Measurements from ENCODE around the gene HCAR2.

The HCAR2 gene

DNA sequence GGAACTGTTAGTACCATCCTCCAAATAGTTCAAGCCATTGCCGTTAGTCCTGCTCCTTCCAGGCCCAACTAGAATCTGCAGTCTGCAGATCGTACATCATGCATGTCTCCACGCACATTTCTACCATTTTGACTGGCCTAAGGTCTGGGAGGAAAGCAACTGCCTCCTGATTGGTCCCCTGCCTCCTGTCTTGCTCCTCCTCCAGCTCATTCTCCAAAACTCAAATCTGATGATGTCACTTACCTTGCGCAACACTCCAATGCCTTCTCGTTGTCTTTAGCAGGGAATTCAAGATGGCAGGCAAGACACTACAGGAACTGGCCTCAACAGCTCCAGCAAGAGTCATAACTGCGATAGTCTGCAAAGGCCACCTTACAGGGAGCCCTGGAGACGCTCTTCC is 37.2 kb upstream of the HCAR2 start:
- no peak overlapping the region for H3K4me3 ChIP-seq (replicated peaks; ENCODE audit: low read depth, low read length)
- DNase-seq (ENCODE audit: extremely low read depth, low read depth): no peak
- TF ChIP-seq, protein P1, sequence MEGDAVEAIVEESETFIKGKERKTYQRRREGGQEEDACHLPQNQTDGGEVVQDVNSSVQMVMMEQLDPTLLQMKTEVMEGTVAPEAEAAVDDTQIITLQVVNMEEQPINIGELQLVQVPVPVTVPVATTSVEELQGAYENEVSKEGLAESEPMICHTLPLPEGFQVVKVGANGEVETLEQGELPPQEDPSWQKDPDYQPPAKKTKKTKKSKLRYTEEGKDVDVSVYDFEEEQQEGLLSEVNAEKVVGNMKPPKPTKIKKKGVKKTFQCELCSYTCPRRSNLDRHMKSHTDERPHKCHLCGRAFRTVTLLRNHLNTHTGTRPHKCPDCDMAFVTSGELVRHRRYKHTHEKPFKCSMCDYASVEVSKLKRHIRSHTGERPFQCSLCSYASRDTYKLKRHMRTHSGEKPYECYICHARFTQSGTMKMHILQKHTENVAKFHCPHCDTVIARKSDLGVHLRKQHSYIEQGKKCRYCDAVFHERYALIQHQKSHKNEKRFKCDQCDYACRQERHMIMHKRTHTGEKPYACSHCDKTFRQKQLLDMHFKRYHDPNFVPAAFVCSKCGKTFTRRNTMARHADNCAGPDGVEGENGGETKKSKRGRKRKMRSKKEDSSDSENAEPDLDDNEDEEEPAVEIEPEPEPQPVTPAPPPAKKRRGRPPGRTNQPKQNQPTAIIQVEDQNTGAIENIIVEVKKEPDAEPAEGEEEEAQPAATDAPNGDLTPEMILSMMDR (IDR thresholded peaks at IDR 0.05; ENCODE audit: low read depth, low read length, missing control alignments): no peak

DNA sequence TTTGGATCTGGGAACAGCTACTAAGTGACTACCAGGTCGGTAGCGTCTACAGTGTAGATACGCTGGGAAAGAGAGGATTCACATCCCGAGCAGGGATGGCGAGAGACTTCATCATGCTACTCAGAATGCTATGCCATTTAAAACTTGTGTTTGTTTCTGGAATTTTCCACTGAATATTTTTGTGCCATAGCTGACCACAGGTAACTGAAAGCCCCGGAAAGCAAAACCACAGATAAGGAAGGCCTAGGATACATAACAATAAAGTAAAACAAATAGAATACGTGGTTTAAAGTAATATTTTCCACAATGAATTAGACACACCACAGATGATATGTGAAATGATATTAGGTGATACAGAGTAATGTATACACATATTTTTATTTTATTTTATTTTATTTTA is 35.4 kb upstream of the HCAR2 start:
- H3K4me3 ChIP-seq (replicated peaks; ENCODE audit: low read depth, low read length): no peak overlapping the region
- TF ChIP-seq, protein P1 (IDR thresholded peaks at IDR 0.05; ENCODE audit: low read depth, low read length, missing control alignments): no peak
- no peak for DNase-seq (ENCODE audit: extremely low read depth, low read depth)

DNA sequence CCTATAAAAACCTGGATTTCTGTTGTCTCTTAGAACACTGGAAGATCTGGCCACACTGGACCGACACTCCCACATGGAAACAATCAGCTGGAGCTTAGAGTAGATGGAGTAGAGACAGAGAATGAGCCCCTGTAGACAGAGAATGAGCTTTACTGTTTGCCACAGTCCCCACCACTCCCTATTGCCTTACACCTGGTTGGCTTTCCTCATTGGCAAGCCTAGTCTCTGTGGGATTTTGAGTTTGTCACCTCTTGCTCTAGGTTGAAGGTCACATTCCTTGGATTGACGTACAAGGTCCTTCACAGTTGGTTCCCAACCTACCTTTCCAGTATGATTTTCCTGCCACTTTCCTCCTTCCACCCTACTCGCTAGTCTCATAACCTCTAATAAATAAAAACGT is 29.5 kb upstream of the HCAR2 start:
- H3K4me3 ChIP-seq (replicated peaks; ENCODE audit: low read depth, low read length): no peak overlapping the region
- TF ChIP-seq, protein P1 (IDR thresholded peaks at IDR 0.05; ENCODE audit: low read depth, low read length, missing control alignments): no peak
- DNase-seq (ENCODE audit: extremely low read depth, low read depth): no peak

DNA sequence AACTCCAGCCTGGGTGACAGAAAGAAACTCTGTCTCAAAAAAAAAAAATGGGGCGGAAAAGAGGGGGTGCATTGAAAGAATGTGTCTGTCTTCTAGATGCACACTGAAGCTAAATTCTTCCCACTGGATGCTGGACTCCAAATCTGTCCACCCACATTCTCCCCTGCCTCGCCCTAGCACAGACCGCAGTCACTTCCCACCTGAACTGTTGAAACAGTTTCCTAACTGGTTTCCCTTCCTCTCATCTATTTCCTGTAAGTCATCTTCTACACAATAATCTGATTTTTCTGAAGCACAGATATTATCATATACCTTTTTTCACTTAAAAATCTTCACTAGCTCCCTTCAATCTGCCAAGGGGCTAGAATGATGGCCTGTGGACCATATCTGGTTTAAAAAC is 29.0 kb upstream of the HCAR2 start:
- DNase-seq (ENCODE audit: extremely low read depth, low read depth): no peak
- H3K4me3 ChIP-seq (replicated peaks; ENCODE audit: low read depth, low read length): no peak overlapping the region
- TF ChIP-seq, protein P1 (IDR thresholded peaks at IDR 0.05; ENCODE audit: low read depth, low read length, missing control alignments): no peak

DNA sequence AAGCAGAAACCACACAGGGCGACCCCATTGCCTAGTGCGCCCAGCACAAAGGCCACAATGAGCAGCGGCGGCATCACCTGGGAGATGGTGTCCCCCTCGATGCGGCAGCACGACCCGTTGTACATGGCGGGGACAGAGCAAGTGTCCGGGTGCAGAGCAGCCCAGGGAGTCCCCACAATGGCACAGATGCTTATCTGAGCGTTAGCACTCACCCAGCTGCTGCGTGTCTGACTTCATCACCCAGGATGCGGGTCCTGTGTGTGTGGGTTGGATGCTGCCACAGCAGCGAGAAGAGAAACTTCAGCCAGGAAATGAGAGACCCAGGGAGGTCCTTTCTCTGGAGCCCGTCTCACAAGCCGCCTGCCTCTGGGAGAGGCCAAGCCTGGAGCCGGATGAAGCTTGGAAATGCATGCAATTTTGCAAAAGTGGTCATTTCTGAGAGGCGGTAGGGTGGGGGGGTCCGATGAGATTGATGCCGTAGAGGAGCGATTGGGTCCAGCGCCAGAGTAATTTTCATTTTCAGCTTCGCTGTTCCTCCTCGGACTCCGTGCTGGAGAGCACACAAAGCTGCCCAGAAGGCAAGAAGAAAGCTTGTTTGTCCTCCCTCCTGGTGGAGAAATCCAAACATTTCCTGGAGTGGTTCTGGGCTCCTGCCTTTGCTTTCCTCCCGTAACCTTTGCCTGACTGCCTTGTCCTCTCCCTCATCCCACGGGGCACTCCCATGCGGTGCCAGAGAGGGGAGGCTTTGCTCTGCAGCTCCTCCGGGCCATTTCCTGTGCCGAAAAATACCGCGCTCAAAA is 27.3 kb upstream of the HCAR2 start, which contains the start of gene HCAR1:
TSS of gene HCAR1 (minus strand) at position 630 of the 800 bp plus-strand sequence. CDS start at position 125, 505 bp downstream.
- DNase-seq (ENCODE audit: extremely low read depth, low read depth): no peak
- TF ChIP-seq, protein P1 (IDR thresholded peaks at IDR 0.05; ENCODE audit: low read depth, low read length, missing control alignments): no peak
- no peak within 1 kb of the TSS for H3K4me3 ChIP-seq (replicated peaks; ENCODE audit: low read depth, low read length)

DNA sequence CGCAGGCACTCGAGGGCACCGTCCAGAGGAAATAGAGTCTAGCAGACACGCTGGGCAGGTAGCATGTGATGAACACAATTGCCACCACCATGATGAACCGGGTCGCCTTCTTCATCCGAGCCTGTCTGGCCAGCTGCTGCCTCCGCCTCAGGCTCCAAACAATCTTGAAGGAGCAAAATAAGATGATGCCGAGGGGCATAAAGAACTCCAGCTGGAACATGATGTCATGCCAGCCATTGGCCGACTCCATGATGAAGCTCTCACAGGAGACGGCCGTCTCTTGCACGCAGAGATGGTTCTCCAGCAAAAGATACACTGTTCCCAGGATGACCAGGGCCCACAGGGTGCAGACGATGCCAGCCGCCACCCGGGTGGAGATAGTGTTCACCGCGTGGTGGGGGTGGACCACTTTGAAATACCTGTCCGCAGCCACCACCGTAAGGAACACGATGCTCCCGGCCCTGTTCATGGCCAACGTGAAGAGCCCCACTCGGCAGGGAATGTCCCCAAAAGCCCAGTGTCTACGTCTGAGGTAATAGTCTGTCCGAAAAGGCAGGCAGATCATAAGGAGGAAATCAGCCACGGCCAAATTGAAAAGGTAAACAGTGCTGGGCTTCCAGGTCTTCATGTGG is 26.5 kb upstream of the HCAR2 start:
- TF ChIP-seq, protein P1 (IDR thresholded peaks at IDR 0.05; ENCODE audit: low read depth, low read length, missing control alignments): no peak
- H3K4me3 ChIP-seq (replicated peaks; ENCODE audit: low read depth, low read length): no peak overlapping the region
- no peak for DNase-seq (ENCODE audit: extremely low read depth, low read depth)
